Activated CD4-positive, alpha-beta T cell treated with anti-CD3 and anti-CD28 coated beads, Interleukin-2, amount 10 ng/mL, durations not matched to agents 7 days and 5 days (primary cell): ENCODE results near the gene MTUS2. TPM values are rescaled to one million over a fixed set of nuclear protein-coding genes. Genes with fewer than 3 reads are reported as not detected.

Source experiments
- CTCF ChIA-PET: fragments of 350-600 bp; sonication (Branson Sonifier 250); formaldehyde crosslinking; loops from one replicate; lab custom pipeline; 2021; ENCODE audit warnings: antibody characterized with exemption; lab: Charles Lee
- POLR2A ChIA-PET: fragments of 350-600 bp; sonication (Branson Sonifier 250); formaldehyde crosslinking; loops from one replicate; lab custom pipeline; 2021; ENCODE audit warnings: antibody characterized with exemption; lab: Charles Lee
- DNase-seq: peaks from one replicate; pipeline ENCODE4 v3.0.0-alpha.2; 2020
- H3K27ac Mint-ChIP-seq: one replicate; pipeline ENCODE4 v1.8.0; 2021; ENCODE audit warnings: mild to moderate bottlenecking, moderate library complexity, mixed read lengths
- H3K27me3 Mint-ChIP-seq: one replicate; pipeline ENCODE4 v1.8.0; 2021; ENCODE audit warnings: mixed read lengths
- H3K36me3 Mint-ChIP-seq: one replicate; pipeline ENCODE4 v1.8.0; 2021; ENCODE audit warnings: low read depth, mixed read lengths
- H3K4me1 Mint-ChIP-seq: one replicate; pipeline ENCODE4 v1.8.0; 2021; ENCODE audit warnings: mixed read lengths
- H3K4me3 Mint-ChIP-seq: one replicate; pipeline ENCODE4 v1.8.0; 2021; ENCODE audit warnings: mild to moderate bottlenecking, moderate library complexity, mixed read lengths
- H3K9me3 Mint-ChIP-seq: one replicate; pipeline ENCODE4 v1.8.0; 2021; ENCODE audit warnings: mixed read lengths
- total RNA-seq, 2 experiments: library from RNA; stranded (reverse); gene quantifications; one replicate each; pipeline ENCODE4 v1.2.3, GENCODE V29; 2021

MTUS2 gene
- total RNA-seq, 2 experiments from 2014 or later = not detected

DNA sequence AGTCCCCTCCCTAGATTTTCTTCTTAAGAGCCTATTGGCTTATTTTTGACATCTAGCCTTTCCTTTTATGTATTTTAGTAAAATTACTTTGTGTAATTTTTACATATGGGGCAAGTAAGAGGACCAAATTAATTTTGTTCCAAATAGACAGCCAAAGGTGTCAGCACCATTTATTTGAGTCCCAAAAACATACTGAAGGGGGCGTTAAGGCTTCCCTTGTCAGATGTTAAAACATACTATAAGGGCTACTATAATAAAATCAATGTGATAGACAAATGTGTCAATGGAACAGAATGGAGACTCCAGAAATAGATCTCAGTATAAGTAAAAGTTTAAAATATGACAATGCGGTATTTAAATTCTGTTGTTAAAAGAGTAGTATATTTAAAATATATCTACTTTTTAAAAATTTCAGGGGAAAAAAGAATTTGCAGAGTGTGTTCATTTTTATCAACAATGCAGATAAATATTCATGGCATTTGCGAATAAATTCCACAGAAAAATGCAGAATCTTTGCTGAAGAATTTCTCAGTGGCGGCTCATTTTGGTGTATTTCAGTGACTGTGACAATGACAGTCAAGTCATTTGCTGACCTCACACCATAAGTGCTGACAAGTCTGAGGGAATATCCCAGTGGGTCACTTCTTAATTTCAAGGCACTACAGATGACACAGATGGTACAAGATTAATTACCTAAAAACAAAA is 133.7 kb downstream of the MTUS2 start:
- Mint-ChIP-seq H3K27me3 (no peaks in the 10 kb centered on the region), H3K36me3 (no peaks in the 10 kb centered on the region), H3K4me1 (no peaks in the 10 kb centered on the region), H3K4me3 (no peak overlapping the region), H3K27ac (no peak overlapping the region), H3K9me3 (no peaks in the 10 kb centered on the region)
- no peak for DNase-seq
- POLR2A ChIA-PET = no interaction called here
- CTCF ChIA-PET = no interaction called here

DNA sequence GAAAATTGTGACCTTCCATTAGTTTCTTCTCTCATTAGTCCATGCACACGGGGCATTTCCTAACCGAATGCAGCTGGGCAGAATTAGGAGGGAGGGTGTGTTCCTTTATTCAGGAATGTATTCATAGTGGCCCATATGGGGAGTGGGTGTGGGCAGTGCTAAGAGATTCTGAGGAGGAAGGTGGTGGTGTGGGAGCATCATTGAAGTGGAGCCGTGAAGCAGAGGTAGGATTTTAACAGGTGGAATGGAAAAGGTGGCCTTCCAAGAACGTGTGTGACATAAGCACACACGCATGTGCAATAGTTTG is 134.2 kb downstream of the MTUS2 start:
- Mint-ChIP-seq H3K27ac (no peak overlapping the region), H3K9me3 (no peaks in the 10 kb centered on the region), H3K36me3 (no peaks in the 10 kb centered on the region), H3K4me1 (no peaks in the 10 kb centered on the region), H3K4me3 (no peak overlapping the region), H3K27me3 (no peaks in the 10 kb centered on the region)
- ChIA-PET CTCF (no interaction called here), POLR2A (no interaction called here)
- no peak for DNase-seq

DNA sequence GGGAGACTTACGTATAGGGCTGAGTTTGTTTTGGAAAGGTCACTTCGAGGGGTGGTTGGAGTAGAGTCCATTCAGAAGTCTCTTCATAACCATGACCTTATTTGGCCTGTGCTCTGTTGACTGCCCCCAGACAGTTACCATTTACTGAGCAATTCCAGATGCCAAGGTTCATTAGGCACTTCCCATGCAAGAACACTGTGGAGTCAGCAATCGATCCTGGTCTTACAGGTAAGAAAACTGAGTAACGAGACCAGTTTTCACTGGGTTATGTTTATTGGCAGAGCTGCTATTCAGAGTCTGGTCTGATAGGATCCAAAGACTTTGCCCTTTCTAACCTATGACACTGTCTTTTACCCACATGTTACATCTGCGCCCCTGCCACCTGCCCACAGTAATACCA is 134.7 kb downstream of the MTUS2 start:
- Mint-ChIP-seq H3K4me1 (no peaks in the 10 kb centered on the region), H3K9me3 (no peaks in the 10 kb centered on the region), H3K36me3 (no peaks in the 10 kb centered on the region), H3K27me3 (no peaks in the 10 kb centered on the region), H3K4me3 (no peak overlapping the region), H3K27ac (no peak overlapping the region)
- ChIA-PET CTCF (no interaction called here), POLR2A (no interaction called here)
- no peak for DNase-seq

DNA sequence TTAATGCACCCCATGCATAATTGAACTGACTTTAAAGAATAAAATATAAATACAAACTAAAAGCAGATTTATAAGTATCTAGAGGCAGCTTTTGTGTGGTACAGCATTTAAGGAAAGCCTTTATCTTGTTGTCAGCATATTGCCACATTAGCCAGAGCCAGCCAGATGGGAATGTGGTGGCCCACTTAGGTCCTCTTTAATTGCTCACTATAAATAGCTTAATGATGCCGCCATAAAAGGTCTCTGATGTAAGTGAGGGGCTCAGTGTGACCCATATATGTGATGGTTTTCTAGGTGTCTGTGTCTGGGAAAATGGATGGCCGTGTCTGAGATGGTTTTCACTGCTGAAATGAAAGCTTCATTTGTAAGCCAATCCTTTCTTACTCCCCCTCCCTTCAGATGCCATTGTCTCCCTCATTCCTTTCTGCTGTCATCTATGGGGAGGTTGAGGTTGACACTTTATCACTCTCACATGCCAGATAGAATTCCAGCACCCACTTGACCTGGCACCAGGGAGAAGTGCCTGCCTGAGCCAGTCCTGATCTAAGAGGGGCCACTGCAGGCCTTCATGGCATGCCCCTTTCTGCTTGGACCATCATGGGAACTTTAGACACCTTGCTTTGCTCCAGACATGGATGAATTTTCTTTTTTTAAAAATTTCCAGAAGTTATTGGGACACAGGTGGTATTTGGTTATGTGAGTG is 135.3 kb downstream of the MTUS2 start:
- H3K9me3 Mint-ChIP-seq = no peaks in the 10 kb centered on the region
- POLR2A ChIA-PET = no interaction called here
- H3K27me3 Mint-ChIP-seq = no peaks in the 10 kb centered on the region
- no peak overlapping the region for H3K4me3 Mint-ChIP-seq
- H3K4me1 Mint-ChIP-seq = no peaks in the 10 kb centered on the region
- no peaks in the 10 kb centered on the region for H3K36me3 Mint-ChIP-seq
- H3K27ac Mint-ChIP-seq = no peak overlapping the region
- CTCF ChIA-PET = no interaction called here
- no peak for DNase-seq

DNA sequence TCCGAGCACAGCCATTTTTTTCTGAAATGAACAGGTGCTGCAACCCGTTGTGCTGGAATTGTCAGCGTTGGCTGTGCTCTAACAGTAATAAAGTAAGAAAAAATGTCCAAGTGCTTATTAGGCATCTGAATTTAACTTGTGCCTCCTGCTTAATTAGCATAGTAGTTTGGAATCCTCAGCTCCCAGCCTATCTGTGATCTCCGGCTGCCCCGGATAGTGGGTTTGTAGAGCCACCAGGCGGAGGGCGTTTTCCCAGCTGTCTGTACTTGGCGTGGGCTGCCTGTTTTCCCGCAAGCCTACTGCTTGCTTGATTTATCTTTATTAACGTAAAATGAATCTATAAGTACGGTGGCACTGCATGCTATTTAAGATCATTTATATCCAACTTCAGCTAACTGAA is 137.9 kb downstream of the MTUS2 start:
- no peaks in the 10 kb centered on the region for H3K27me3 Mint-ChIP-seq
- ChIA-PET CTCF (no interaction called here), POLR2A (no interaction called here)
- no peaks in the 10 kb centered on the region for H3K9me3 Mint-ChIP-seq
- H3K4me1 Mint-ChIP-seq = no peaks in the 10 kb centered on the region
- no peaks in the 10 kb centered on the region for H3K36me3 Mint-ChIP-seq
- no peak for DNase-seq
- no peak overlapping the region for H3K27ac Mint-ChIP-seq
- no peak overlapping the region for H3K4me3 Mint-ChIP-seq

DNA sequence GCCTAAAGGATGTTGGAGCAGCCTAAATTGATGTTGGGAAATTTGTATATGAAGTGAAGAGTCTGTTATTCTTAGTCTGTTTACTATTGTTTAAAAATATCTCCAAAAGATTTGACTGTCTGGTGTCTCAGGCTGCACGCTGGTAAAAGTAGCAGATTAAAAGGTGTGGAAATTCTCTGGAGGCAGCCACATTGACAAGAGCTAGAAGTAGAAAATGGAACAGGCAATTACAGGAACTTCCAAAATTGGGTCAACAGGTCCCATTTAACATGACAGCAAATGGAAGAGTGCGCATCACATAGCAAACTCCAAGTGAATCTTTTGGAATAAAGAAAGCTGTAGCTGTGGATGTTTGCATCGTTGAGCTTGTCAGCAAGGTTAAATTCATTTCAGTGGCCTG is 138.3 kb downstream of the MTUS2 start:
- POLR2A ChIA-PET = no interaction called here
- CTCF ChIA-PET = no interaction called here
- H3K36me3 Mint-ChIP-seq = no peaks in the 10 kb centered on the region
- no peaks in the 10 kb centered on the region for H3K4me1 Mint-ChIP-seq
- H3K4me3 Mint-ChIP-seq = no peak overlapping the region
- no peak overlapping the region for H3K27ac Mint-ChIP-seq
- no peaks in the 10 kb centered on the region for H3K27me3 Mint-ChIP-seq
- DNase-seq = no peak
- H3K9me3 Mint-ChIP-seq = no peaks in the 10 kb centered on the region

DNA sequence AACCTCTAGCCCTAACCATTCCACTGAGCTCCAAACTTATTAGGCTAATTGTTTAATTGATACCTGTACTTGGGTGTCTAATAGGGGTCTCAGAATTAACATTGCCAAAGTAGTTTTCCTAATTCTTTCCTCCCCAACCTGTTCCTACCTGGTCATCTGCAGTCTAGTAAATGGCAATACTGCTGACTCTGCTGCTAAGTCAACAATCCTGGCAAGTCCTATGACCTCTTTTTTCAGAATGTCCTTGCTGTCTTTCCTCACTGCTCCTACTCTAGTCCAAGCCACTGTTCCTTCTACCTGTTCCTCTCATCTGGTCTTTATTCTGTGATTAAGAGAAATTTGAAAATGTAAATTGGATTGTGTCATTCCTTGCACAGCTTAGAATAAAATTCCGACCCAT is 143.9 kb downstream of the MTUS2 start:
- ChIA-PET POLR2A (no interaction called here), CTCF (no interaction called here)
- no peak overlapping the region for H3K27ac Mint-ChIP-seq
- H3K4me3 Mint-ChIP-seq = no peak overlapping the region
- no peak for DNase-seq
- H3K27me3 Mint-ChIP-seq = no peaks in the 10 kb centered on the region
- no peaks in the 10 kb centered on the region for H3K9me3 Mint-ChIP-seq
- H3K4me1 Mint-ChIP-seq = no peaks in the 10 kb centered on the region
- H3K36me3 Mint-ChIP-seq = no peaks in the 10 kb centered on the region

DNA sequence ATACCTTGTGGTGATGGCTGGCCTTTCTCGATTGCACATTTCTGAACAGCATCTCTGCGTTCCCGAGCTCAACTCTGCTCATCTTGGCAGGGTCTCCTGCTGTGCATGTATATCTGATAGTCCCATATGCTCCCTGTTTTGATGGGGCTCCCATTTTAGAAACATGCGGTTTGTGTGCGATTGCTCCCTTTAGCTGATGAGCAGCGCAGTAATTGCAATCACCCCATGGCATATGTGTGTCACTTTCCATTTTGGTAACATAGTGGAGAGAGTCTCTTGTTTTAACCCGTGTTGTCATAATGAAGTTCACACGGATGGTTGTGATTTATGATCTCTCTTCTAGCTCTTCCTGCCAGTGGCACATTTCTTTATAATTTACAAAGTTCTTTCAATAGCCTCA is 144.7 kb downstream of the MTUS2 start:
- no peaks in the 10 kb centered on the region for H3K9me3 Mint-ChIP-seq
- no peaks in the 10 kb centered on the region for H3K27me3 Mint-ChIP-seq
- no peak overlapping the region for H3K4me3 Mint-ChIP-seq
- ChIA-PET CTCF (no interaction called here), POLR2A (no interaction called here)
- no peaks in the 10 kb centered on the region for H3K36me3 Mint-ChIP-seq
- no peak overlapping the region for H3K27ac Mint-ChIP-seq
- no peak for DNase-seq
- no peaks in the 10 kb centered on the region for H3K4me1 Mint-ChIP-seq

DNA sequence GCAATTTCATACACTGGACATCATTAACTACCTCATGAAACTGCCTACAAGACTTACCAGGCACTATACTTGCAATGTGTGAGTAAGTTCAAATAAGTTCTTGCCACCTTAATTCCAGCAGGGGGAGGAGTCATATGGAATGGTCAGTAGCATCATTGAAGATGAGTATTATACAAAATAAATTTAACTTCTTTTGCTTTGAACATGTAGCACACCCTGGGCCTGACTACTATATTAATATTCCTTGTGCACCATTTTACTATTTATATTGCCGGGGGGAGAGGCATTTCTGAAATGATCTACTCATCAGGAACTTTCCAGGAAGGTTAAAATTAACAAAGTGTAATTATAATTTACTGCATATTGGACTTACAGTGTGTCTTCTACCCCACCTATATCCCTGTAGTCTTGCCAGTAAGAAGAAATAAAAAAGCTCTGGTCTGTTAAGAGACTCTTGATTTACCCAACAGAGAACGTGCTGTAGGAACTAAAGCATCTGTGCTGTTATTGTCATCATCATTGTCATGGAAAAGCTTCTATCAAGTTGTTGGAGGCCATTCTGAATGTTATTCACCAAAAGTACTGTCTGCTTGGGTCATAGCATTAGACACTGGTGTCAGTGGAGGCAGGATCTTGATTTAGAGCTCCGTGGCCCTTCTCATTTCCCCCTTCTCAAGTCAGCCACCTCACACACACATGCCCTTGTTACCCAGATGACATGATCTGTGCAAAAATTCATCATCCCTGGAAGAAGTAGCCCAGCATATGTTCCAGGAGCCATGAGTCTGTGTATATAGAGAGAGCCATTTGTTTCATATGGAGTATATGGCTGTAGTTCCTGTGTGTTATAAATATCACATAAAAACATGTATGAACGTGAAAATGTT is 147.1 kb downstream of the MTUS2 start:
- Mint-ChIP-seq H3K4me3 (no peak overlapping the region), H3K27me3 (no peaks in the 10 kb centered on the region), H3K36me3 (no peaks in the 10 kb centered on the region), H3K27ac (no peak overlapping the region), H3K4me1 (no peaks in the 10 kb centered on the region), H3K9me3 (no peaks in the 10 kb centered on the region)
- no peak for DNase-seq
- ChIA-PET POLR2A (no interaction called here), CTCF (no interaction called here)

DNA sequence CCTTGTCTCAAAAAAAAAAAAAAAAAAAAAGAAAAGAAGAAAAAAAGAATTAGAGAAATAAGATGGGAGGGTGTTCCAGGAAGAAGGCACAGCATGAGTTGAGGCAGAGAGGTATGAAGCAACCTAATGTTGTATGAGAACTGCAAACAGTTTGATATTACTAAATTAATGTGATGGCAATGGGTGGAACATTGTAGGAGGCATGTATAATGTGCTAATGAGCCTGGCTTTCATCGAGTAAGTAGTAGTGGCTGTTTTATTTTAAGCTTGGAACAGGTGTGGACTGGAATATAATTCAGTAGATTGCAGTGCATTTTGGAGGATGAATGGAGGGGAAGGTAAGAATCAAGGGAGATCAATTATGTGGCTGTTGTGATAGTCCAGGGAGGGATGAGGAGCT is 156.1 kb downstream of the MTUS2 start:
- POLR2A ChIA-PET = no interaction called here
- H3K4me3 Mint-ChIP-seq = no peak overlapping the region
- CTCF ChIA-PET = no interaction called here
- no peak overlapping the region for H3K27ac Mint-ChIP-seq
- no peaks in the 10 kb centered on the region for H3K4me1 Mint-ChIP-seq
- H3K36me3 Mint-ChIP-seq = no peaks in the 10 kb centered on the region
- no peak for DNase-seq
- peaks cover under 1% of the 10 kb centered on the region for H3K27me3 Mint-ChIP-seq
- H3K9me3 Mint-ChIP-seq = no peaks in the 10 kb centered on the region

DNA sequence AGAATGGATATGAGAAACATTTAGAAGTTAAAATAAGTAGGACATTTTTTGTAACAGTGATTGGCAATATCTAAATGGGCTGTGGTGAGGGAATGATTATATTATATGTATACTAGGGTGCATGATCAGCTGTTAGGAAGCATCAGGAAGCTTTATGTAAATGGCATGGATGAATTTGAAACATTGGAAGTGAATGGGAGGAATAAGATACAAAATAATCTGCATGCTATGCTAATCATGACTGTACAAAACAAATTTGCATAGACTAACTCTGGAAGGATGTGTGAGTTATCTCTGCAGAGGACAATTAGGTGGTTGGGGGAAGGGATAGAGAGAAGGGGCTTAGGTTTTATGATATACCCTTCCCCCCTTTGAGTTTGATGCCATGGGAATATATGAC is 156.5 kb downstream of the MTUS2 start:
- no peaks in the 10 kb centered on the region for H3K9me3 Mint-ChIP-seq
- no peak overlapping the region for H3K4me3 Mint-ChIP-seq
- no peak overlapping the region for H3K27ac Mint-ChIP-seq
- H3K36me3 Mint-ChIP-seq = no peaks in the 10 kb centered on the region
- no peaks in the 10 kb centered on the region for H3K4me1 Mint-ChIP-seq
- POLR2A ChIA-PET = no interaction called here
- no peak for DNase-seq
- CTCF ChIA-PET = no interaction called here
- H3K27me3 Mint-ChIP-seq = peaks cover 2% of the 10 kb centered on the region

DNA sequence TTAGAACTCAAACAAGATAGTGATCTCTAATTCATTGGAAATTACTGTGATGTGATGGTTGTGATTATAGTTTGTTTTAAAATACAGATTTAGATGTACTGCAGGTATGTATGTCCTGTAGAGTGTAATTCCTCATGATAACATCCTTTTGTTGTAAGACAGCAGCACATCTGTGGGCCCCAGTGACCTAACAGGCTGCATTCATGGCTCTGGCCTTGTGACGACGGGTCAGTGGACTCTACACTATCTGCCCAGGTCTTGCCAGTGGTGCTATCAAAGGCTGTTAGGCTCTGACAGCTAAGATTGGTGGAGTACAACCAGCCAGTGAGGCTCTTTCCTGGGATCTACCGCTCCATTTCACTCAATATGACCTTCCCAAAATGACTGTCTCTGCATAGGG is 158.4 kb downstream of the MTUS2 start:
- Mint-ChIP-seq H3K4me1 (no peaks in the 10 kb centered on the region), H3K36me3 (no peaks in the 10 kb centered on the region), H3K27me3 (peaks cover 2% of the 10 kb centered on the region), H3K27ac (no peak overlapping the region), H3K9me3 (no peaks in the 10 kb centered on the region), H3K4me3 (no peak overlapping the region)
- CTCF ChIA-PET = no interaction called here
- POLR2A ChIA-PET = no interaction called here
- DNase-seq = no peak

DNA sequence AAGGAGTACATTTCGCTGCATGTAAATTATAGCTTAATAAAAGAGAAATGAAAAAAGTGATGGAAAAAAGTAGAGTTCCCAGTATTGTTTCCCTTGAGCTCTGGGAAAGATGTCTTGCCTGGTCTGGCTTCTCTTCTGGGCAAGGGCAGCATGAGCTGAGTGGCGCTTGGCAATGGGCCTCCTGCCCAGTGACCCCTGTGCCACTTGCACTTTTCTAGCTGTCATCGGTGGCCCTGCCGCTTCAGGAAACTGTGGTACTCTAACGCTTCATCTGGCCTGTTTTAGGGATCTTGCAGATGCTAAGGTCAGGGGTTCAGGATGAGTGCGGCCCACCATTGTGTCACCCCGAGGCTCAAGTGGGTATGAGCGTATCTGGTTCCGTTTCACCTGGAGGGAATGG is 161.4 kb downstream of the MTUS2 start:
- Mint-ChIP-seq H3K4me3 (no peak overlapping the region), H3K27me3 (peaks cover 2% of the 10 kb centered on the region), H3K9me3 (no peaks in the 10 kb centered on the region), H3K4me1 (no peaks in the 10 kb centered on the region), H3K27ac (no peak overlapping the region), H3K36me3 (no peaks in the 10 kb centered on the region)
- CTCF ChIA-PET = no interaction called here
- POLR2A ChIA-PET = no interaction called here
- DNase-seq = no peak
